ENCODE data around the gene FNIP2.

DNA sequence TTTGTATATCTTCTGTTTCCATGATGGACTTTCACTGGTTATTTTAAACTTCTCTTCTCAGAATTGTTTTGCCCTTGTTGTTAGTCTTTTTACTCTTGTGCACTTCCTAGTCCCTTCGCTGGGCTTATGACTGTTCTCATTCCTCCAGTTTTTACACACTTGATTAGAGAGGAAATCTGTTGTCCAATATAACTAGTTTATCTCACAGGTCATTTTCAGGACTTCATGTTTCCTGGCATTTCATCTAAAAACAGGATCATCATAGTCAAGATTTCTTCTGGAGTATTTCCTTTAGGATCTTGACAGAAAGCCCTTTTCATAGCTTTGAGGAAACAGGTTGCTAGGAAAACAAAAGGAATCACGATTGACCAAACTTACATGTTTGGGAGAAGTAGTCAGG, 3.0 kb downstream of the FNIP2 start:
- no peak for TF ChIP-seq POLR2AphosphoS5 (IDR thresholded peaks at IDR 0.05)
- no peak for TF ChIP-seq EP300 (IDR thresholded peaks at IDR 0.05)
- no peak for TF ChIP-seq CTCF (IDR thresholded peaks at IDR 0.05)

Measured in upper lobe of left lung (tissue), 4 donors.